D341Med (cell line): ENCODE results near the gene RRAGC.
"Not testable (repeated sequence)": the region's sequence is repeated elsewhere in the genome, so short reads cannot be mapped to it uniquely, and the experiment has no call there.

Experiments
- DNase-seq: peaks from one replicate; pipeline ENCODE4 v3.0.0; 2012; ENCODE audit warnings: low spot score

The RRAGC gene

GRCh38 chr1:38817267-38818174 lies 42.1 kb downstream of the RRAGC start:
- no peak for DNase-seq

- DNase-seq, result no peak
These were observed 43.5 kb downstream of the RRAGC start for GRCh38 chr1:38815903-38816627.

- DNase-seq, result no peak
These were observed 44.5 kb downstream of the RRAGC start for GRCh38 chr1:38814984-38815464.

GRCh38 chr1:38814444-38814983 lies 45.1 kb downstream of the RRAGC start:
- DNase-seq, result no peak

- no peak for DNase-seq
These were observed 46.6 kb downstream of the RRAGC start for GRCh38 chr1:38812981-38813380.

GRCh38 chr1:38811466-38811865 lies 48.1 kb downstream of the RRAGC start:
- DNase-seq, result not testable (repeated sequence)

GRCh38 chr1:38806090-38806489 lies 53.5 kb downstream of the RRAGC start:
- DNase-seq, result no peak

- DNase-seq, result no peak
These were observed 54.5 kb downstream of the RRAGC start for GRCh38 chr1:38805036-38805435.

- DNase-seq, result peak; percentile 80
These were observed 55.3 kb downstream of the RRAGC start for GRCh38 chr1:38804062-38804886.

GRCh38 chr1:38803647-38804046 lies 55.9 kb downstream of the RRAGC start:
- DNase-seq, result no peak

- DNase-seq, result no peak
These were observed 58.6 kb downstream of the RRAGC start for GRCh38 chr1:38800720-38801671.

GRCh38 chr1:38793299-38793698 lies 66.3 kb downstream of the RRAGC start:
- DNase-seq, result no peak

GRCh38 chr1:38791892-38792291 lies 67.7 kb downstream of the RRAGC start:
- DNase-seq, result no peak

GRCh38 chr1:38791164-38791515 lies 68.4 kb downstream of the RRAGC start:
- DNase-seq, result no peak

- no peak for DNase-seq
These were observed 69.0 kb downstream of the RRAGC start for GRCh38 chr1:38790422-38791163.

GRCh38 chr1:38789498-38790169 lies 69.9 kb downstream of the RRAGC start:
- no peak for DNase-seq

- no peak for DNase-seq
These were observed 70.9 kb downstream of the RRAGC start for GRCh38 chr1:38788341-38789336.
